HEK293 (cell line): ENCODE results near the gene ATXN10.

Experiments used
- CTCF ChIA-PET: fragments of 350-600 bp; formaldehyde crosslinking; extraction: SDS; loops from one replicate; lab custom pipeline; 2021; ENCODE audit warnings: antibody characterized with exemption; lab: Yijun Ruan, JAX
- POLR2A ChIA-PET: fragments of 300-600 bp; formaldehyde crosslinking; extraction: SDS; loops from one replicate; lab custom pipeline; 2020; ENCODE audit warnings: antibody characterized with exemption, inconsistent platforms; lab: Yijun Ruan, JAX
- H3K27ac ChIP-seq: fragments of 200-500 bp; sonication (Bioruptor generic); 2 replicates; pipeline ENCODE4 v1.5.1; 2014; ENCODE audit warnings: low read depth, low read length, control low read depth, inconsistent platforms; ENCODE audit errors: extremely low read depth
- H3K36me3 ChIP-seq, 2 experiments: fragments of 200-500 bp in 1 of 2; sonication (Bioruptor generic) in 1 of 2; 1 replicate in 1 of 2; 2 replicates in 1 of 2; pipeline ENCODE4 v1.5.1; 2014 to 2017; ENCODE audit warnings: inconsistent platforms in 2 of 2, low read length in 2 of 2; ENCODE audit not compliant: control insufficient read depth in 2 of 2, insufficient read depth in 1 of 2
- H3K4me1 ChIP-seq: fragments of 200-500 bp; sonication (Bioruptor generic); 2 replicates; pipeline ENCODE4 v1.5.1; 2014; ENCODE audit warnings: mild to moderate bottlenecking, low read length, inconsistent platforms; ENCODE audit not compliant: control insufficient read depth, insufficient read depth
- H3K4me3 ChIP-seq: 2 replicates; pipeline ENCODE4 v1.5.1; 2011; ENCODE audit warnings: low read depth, mild to moderate bottlenecking, control low read depth, low read length, moderate library complexity
- H3K9me3 ChIP-seq: fragments of 200-500 bp; sonication (Bioruptor generic); 2 replicates; pipeline ENCODE4 v1.5.1; 2014; ENCODE audit warnings: low read depth, low read length, inconsistent platforms; ENCODE audit not compliant: control insufficient read depth, insufficient read depth
- GFI1B ChIP-seq: fragments of 450-650 bp; formaldehyde crosslinking; IDR thresholded peaks from 2 replicates; pipeline ENCODE4 v1.5.1; 2016; ENCODE audit warnings: missing biosample characterization, missing genetic modification characterization
- REST ChIP-seq: fragments of 450-650 bp; formaldehyde crosslinking; IDR thresholded peaks from 2 replicates; pipeline ENCODE4 v1.5.1; 2016; ENCODE audit warnings: missing biosample characterization, missing genetic modification characterization
- SCRT2 ChIP-seq: fragments of 450-650 bp; formaldehyde crosslinking; IDR thresholded peaks from 2 replicates; pipeline ENCODE4 v1.5.1; 2016; ENCODE audit warnings: missing biosample characterization, missing genetic modification characterization
- SETDB1 ChIP-seq: IDR thresholded peaks from one replicate; pipeline ENCODE4 v1.6.1; 2017; ENCODE audit warnings: mild to moderate bottlenecking, low read length, moderate library complexity, mixed read lengths; ENCODE audit not compliant: insufficient read length
- ZBTB11 ChIP-seq: fragments of 450-650 bp; formaldehyde crosslinking; conservative IDR thresholded peaks from 2 replicates; pipeline ENCODE4 v1.5.1; 2016; ENCODE audit warnings: low read depth, missing biosample characterization, missing genetic modification characterization
- ZBTB49 ChIP-seq: fragments of 450-650 bp; formaldehyde crosslinking; IDR thresholded peaks from 2 replicates; pipeline ENCODE4 v1.5.1; 2016; ENCODE audit warnings: missing biosample characterization, missing genetic modification characterization, low read depth
- ZBTB7A ChIP-seq: fragments of 450-650 bp; formaldehyde crosslinking; IDR thresholded peaks from 2 replicates; pipeline ENCODE4 v1.5.1; 2016; ENCODE audit warnings: low read depth, missing biosample characterization, missing genetic modification characterization
- ZNF148 ChIP-seq: fragments of 450-650 bp; formaldehyde crosslinking; IDR thresholded peaks from 2 replicates; pipeline ENCODE4 v1.5.0; 2017; ENCODE audit warnings: missing biosample characterization, missing genetic modification characterization, borderline replicate concordance
- ZNF175 ChIP-seq: fragments of 450-650 bp; formaldehyde crosslinking; IDR thresholded peaks from 2 replicates; pipeline ENCODE4 v1.5.1; 2016; ENCODE audit warnings: missing biosample characterization, missing genetic modification characterization
- ZNF202 ChIP-seq: fragments of 450-650 bp; formaldehyde crosslinking; IDR thresholded peaks from 2 replicates; pipeline ENCODE4 v1.5.1; 2016; ENCODE audit warnings: missing biosample characterization, missing genetic modification characterization, borderline replicate concordance
- ZNF248 ChIP-seq: fragments of 450-650 bp; formaldehyde crosslinking; IDR thresholded peaks from 2 replicates; pipeline ENCODE4 v1.5.1; 2017; ENCODE audit warnings: missing biosample characterization, missing genetic modification characterization
- ZNF366 ChIP-seq: fragments of 450-650 bp; formaldehyde crosslinking; conservative IDR thresholded peaks from 2 replicates; pipeline ENCODE4 v1.5.1; 2016; ENCODE audit warnings: missing biosample characterization, missing genetic modification characterization
- ZNF426 ChIP-seq: fragments of 450-650 bp; formaldehyde crosslinking; IDR thresholded peaks from 2 replicates; pipeline ENCODE4 v1.5.1; 2017; ENCODE audit warnings: missing biosample characterization, missing genetic modification characterization, mild to moderate bottlenecking, inconsistent platforms, moderate library complexity
- ZNF513 ChIP-seq: fragments of 450-650 bp; IDR thresholded peaks from 2 replicates; pipeline ENCODE4 v1.5.1; 2018; ENCODE audit warnings: missing biosample characterization, missing genetic modification characterization
- ZNF629 ChIP-seq: fragments of 450-650 bp; formaldehyde crosslinking; IDR thresholded peaks from 2 replicates; pipeline ENCODE4 v1.5.1; 2017; ENCODE audit warnings: missing biosample characterization, missing genetic modification characterization
- ZNF645 ChIP-seq: fragments of 450-650 bp; formaldehyde crosslinking; IDR thresholded peaks from 2 replicates; pipeline ENCODE4; 2016; ENCODE audit warnings: missing biosample characterization, missing genetic modification characterization

ATXN10 gene

GRCh38 chr22:45640291-45640940 lies 31.2 kb upstream of the ATXN10 start:
- Histone ChIP-seq H3K4me1 (no peaks in the 10 kb centered on the region), H3K27ac (no peak overlapping the region), H3K9me3 (no peaks in the 10 kb centered on the region), H3K36me3 (no peaks in the 10 kb centered on the region), H3K4me3 (no peak overlapping the region)
- ChIA-PET POLR2A (no interaction called here), CTCF (no interaction called here)
- TF ChIP-seq ZNF513 (tag by site-specific recombination), result no peak
- TF ChIP-seq ZNF426 (tag by site-specific recombination), result no peak
- no peak for TF ChIP-seq ZBTB7A
- no peak for TF ChIP-seq REST
- no peak for TF ChIP-seq ZNF645 (tag by site-specific recombination)
- no peak for TF ChIP-seq ZNF248 (tag by site-specific recombination)
- no peak for TF ChIP-seq ZNF629 (tag by site-specific recombination)

- ChIA-PET CTCF (interaction anchor here (1.2 kb wide), 1 partner anchor 329 kb away, joined by 3 read pairs; no protein-coding TSS in a partner anchor), POLR2A (no interaction called here)
- Histone ChIP-seq H3K4me1 (no peaks in the 10 kb centered on the region), H3K9me3 (no peaks in the 10 kb centered on the region), H3K27ac (no peak overlapping the region), H3K36me3 (no peaks in the 10 kb centered on the region), H3K4me3 (no peak overlapping the region)
- TF ChIP-seq ZNF202 (tag by site-specific recombination), result no peak
- TF ChIP-seq ZBTB49 (tag by site-specific recombination), result no peak
- TF ChIP-seq GFI1B (tag by site-specific recombination), result no peak
- no peak for TF ChIP-seq ZNF148 (tag by site-specific recombination)
- TF ChIP-seq SETDB1, result no peak
- TF ChIP-seq ZNF175 (tag by site-specific recombination), result no peak
- no peak for TF ChIP-seq ZBTB11 (tag by site-specific recombination)
- no peak for TF ChIP-seq SCRT2 (tag by site-specific recombination)
- no peak for TF ChIP-seq ZNF366 (tag by site-specific recombination)
Measured at GRCh38 chr22:45640941-45641621, 30.6 kb upstream of the ATXN10 start.
